SK-N-SH (cell line): ENCODE measurements around the gene BLOC1S3. TPM values are rescaled to one million over a fixed set of nuclear protein-coding genes. Genes with fewer than 3 reads are reported as not detected.

Source experiments
- CTCF ChIA-PET: fragments of 300-600, 350-600 bp; formaldehyde crosslinking; extraction: SDS; loops from one replicate; lab custom pipeline; 2021; lab: Yijun Ruan, JAX
- POLR2A ChIA-PET: fragments of 350-600 bp; sonication (Branson Sonifier 250); formaldehyde crosslinking; extraction: SDS; loops from one replicate; lab custom pipeline; 2020; ENCODE audit warnings: antibody characterized with exemption, inconsistent platforms; lab: Yijun Ruan, JAX
- DNase-seq: peaks from one replicate; pipeline ENCODE4 v3.0.0; 2012
- H2AFZ ChIP-seq: fragments of 200-600 bp; sonication (generic); 2 replicates; pipeline ENCODE4 v1.8.1; 2016; ENCODE audit warnings: antibody characterized with exemption, mild to moderate bottlenecking, low read depth
- H3F3A ChIP-seq: fragments of 200-600 bp; sonication (generic); replicated peaks from 2 replicates; pipeline ENCODE3; 2016; ENCODE audit warnings: antibody characterized with exemption, mild to moderate bottlenecking; ENCODE audit not compliant: insufficient read depth
- H3K27ac ChIP-seq, 2 experiments: fragments of 200-500 bp in 1 of 2; fragments of 200-600 bp in 1 of 2; sonication (Bioruptor generic) in 1 of 2; sonication (generic), shearing (Covaris generic) in 1 of 2; 2 replicates each; pipeline versions ENCODE4 v1.5.1 to v1.6.1; 2014 to 2016; ENCODE audit warnings: low read depth in 2 of 2, inconsistent platforms in 1 of 2, low read length in 1 of 2, mild to moderate bottlenecking in 1 of 2, mixed read lengths in 1 of 2
- H3K27me3 ChIP-seq: fragments of 200-600 bp; sonication (generic), shearing (Covaris generic); 2 replicates; pipeline ENCODE4 v1.6.1; 2016; ENCODE audit warnings: mixed run types; ENCODE audit not compliant: insufficient read depth
- H3K36me3 ChIP-seq, 2 experiments: fragments of 200-500 bp in 1 of 2; fragments of 200-600 bp in 1 of 2; sonication (Bioruptor generic) in 1 of 2; sonication (generic) in 1 of 2; replicated peaks in 1 of 2; 2 replicates each; pipeline versions ENCODE3 to v1.5.1; 2014 to 2016; ENCODE audit warnings: low read length in 1 of 2, mild to moderate bottlenecking in 1 of 2; ENCODE audit not compliant: insufficient read depth in 2 of 2, control insufficient read depth in 1 of 2
- H3K4me1 ChIP-seq, 2 experiments: fragments of 200-500 bp in 1 of 2; fragments of 200-600 bp in 1 of 2; sonication (Bioruptor generic) in 1 of 2; sonication (generic), shearing (Covaris generic) in 1 of 2; 2 replicates each; pipeline versions ENCODE4 v1.5.1 to v1.6.1; 2014 to 2016; ENCODE audit warnings: low read depth in 1 of 2, low read length in 1 of 2, mixed run types in 1 of 2; ENCODE audit not compliant: insufficient read depth in 2 of 2, control insufficient read depth in 1 of 2
- H3K4me2 ChIP-seq: fragments of 200-600 bp; sonication (generic), shearing (Covaris generic); 2 replicates; pipeline ENCODE4 v1.6.1; 2017; ENCODE audit warnings: mixed run types
- H3K4me3 ChIP-seq, 2 experiments: fragments of 200-500 bp in 1 of 2; fragments of 200-600 bp in 1 of 2; sonication (Bioruptor generic) in 1 of 2; sonication (generic), shearing (Covaris generic) in 1 of 2; 2 replicates each; pipeline versions ENCODE4 v1.5.1 to v1.8.1; 2014 to 2016; ENCODE audit warnings: low read depth in 2 of 2, inconsistent platforms in 1 of 2, low read length in 1 of 2, mild to moderate bottlenecking in 1 of 2, mixed read lengths in 1 of 2, moderate library complexity in 1 of 2
- H3K79me2 ChIP-seq: fragments of 200-600 bp; sonication (generic); 2 replicates; pipeline ENCODE4 v1.8.1; 2017; ENCODE audit warnings: mild to moderate bottlenecking; ENCODE audit not compliant: insufficient read depth
- H3K9ac ChIP-seq: fragments of 200-600 bp; sonication (generic); 2 replicates; pipeline ENCODE4 v1.6.1; 2017; ENCODE audit warnings: mixed run types
- H3K9me2 ChIP-seq: fragments of 200-600 bp; sonication (generic); 2 replicates; pipeline ENCODE4 v1.6.1; 2017; ENCODE audit warnings: mixed run types
- H3K9me3 ChIP-seq: fragments of 200-600 bp; sonication (generic); 2 replicates; pipeline ENCODE4 v1.6.1; 2017; ENCODE audit warnings: mixed run types, mild to moderate bottlenecking, moderate library complexity
- H4K20me1 ChIP-seq: fragments of 200-600 bp; sonication (generic); 2 replicates; pipeline ENCODE4 v1.6.1; 2017; ENCODE audit warnings: mild to moderate bottlenecking, mixed run types; ENCODE audit not compliant: insufficient read depth
- EP300 ChIP-seq, 2 experiments: IDR thresholded peaks; 2 replicates each; pipeline versions ENCODE4 v1.4.0 to v1.6.1; 2012; ENCODE audit warnings: borderline replicate concordance in 1 of 2, low read depth in 1 of 2, low read length in 1 of 2
- EZH2phosphoT487 ChIP-seq: fragments of 200-600 bp; sonication (generic); IDR thresholded peaks from 2 replicates; pipeline ENCODE4 v1.6.1; 2017; ENCODE audit warnings: low read depth, mixed run types, mild to moderate bottlenecking, antibody characterized with exemption, moderate library complexity, borderline replicate concordance
- GABPA ChIP-seq: IDR thresholded peaks from 2 replicates; pipeline ENCODE4 v1.4.0; 2012; ENCODE audit warnings: low read depth, mild to moderate bottlenecking
- GATA2 ChIP-seq: sonication (generic); formaldehyde crosslinking; IDR thresholded peaks from 2 replicates; pipeline ENCODE4 v1.5.0; 2020; ENCODE audit warnings: mild to moderate bottlenecking, missing genetic modification reagents
- IRF3 ChIP-seq: fragments of 150-350 bp; IDR thresholded peaks from 2 replicates; pipeline ENCODE4 v1.6.1; 2016; ENCODE audit warnings: mild to moderate bottlenecking, low read depth, low read length
- MEF2A ChIP-seq: IDR thresholded peaks from 2 replicates; pipeline ENCODE4 v1.4.0; 2012; ENCODE audit warnings: low read depth, borderline replicate concordance
- RFX5 ChIP-seq: IDR thresholded peaks from 2 replicates; pipeline ENCODE4 v1.6.1; 2012; ENCODE audit warnings: mild to moderate bottlenecking, improper control_type of control experiment, low read length
- RXRA ChIP-seq: IDR thresholded peaks from 2 replicates; pipeline ENCODE4 v1.4.0; 2012; ENCODE audit warnings: low read depth, mild to moderate bottlenecking, borderline replicate concordance
- TCF12 ChIP-seq: IDR thresholded peaks from 2 replicates; pipeline ENCODE4 v1.4.0; 2012
- YY1 ChIP-seq: IDR thresholded peaks from 2 replicates; pipeline ENCODE4 v1.4.0; 2012; ENCODE audit warnings: low read depth, mild to moderate bottlenecking
- WGBS: methylation state at CpG from one replicate; pipeline ENCODE4 v1.1.6; 2017; ENCODE audit warnings: low lambda C conversion rate; 5-methylcytosine and 5-hydroxymethylcytosine counted together
- polyA plus RNA-seq, 3 experiments: library from polyadenylated mRNA; depleted of rRNA; stranded (reverse); fragments of >200 nt; gene quantifications; 2 replicates each; pipeline ENCODE4 v1.2.3, GENCODE V29; 2012
- TF ChIP-seq, protein P1 (sequence below): fragments of 150-350 bp; IDR thresholded peaks from 2 replicates; pipeline ENCODE4 v1.6.1; 2017; ENCODE audit warnings: antibody characterized with exemption, low read length, low read depth, borderline replicate concordance
- TF ChIP-seq, protein P2 (sequence below): IDR thresholded peaks from 2 replicates; pipeline ENCODE4 v1.4.0; 2012; ENCODE audit warnings: low read depth, borderline replicate concordance
- TF ChIP-seq, protein P3 (sequence below): IDR thresholded peaks from 2 replicates; pipeline ENCODE4 v1.4.0; 2012; ENCODE audit warnings: low read depth
- TF ChIP-seq, protein P4 (sequence below): IDR thresholded peaks from 2 replicates; pipeline ENCODE4 v1.4.0; 2012; ENCODE audit warnings: low read depth, borderline replicate concordance

The BLOC1S3 gene
- polyA plus RNA-seq, 1 of the 3 experiments (the other 2 are of a cell fraction): 3.0 TPM

DNA sequence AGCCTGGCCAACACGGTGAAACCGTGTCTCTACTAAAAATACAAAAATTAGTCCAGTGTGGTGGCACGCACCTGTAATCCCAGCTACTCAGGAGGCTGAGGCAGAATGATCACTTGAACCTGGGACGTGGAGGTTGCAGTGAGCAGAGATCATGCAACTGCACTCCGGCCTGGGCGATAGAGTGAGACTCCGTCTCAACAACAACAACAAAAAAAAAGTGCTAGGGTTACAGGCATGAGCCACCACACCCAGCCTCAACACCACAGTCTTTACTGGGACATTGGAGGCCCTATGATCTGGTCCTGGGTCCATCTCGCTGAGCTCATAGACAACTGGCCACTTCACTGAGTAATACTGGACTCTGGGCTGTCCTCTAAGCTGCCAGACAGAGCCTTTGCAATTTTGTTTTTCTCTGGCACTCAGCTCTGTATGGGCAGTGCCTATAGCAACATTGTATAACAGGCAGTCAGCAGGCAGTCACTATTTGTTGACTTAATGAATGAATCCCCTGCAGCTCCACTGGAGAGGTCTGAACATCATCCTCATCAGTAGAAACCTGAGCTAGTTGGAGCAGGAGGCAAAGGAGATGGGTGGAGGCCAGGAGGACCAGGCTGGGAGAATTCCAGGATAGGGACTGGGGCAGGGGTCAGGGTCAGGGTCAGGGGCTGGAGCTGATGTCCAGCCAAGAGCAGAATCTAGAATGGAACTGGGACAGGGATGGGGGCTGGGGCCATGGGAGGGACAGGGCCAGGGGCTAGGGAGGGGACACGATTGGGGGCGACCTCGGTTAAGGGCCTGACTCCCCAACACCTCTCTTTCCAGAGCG lies 8.1 kb downstream of the BLOC1S3 start:
- no peaks in the 10 kb centered on the region for H3K79me2 ChIP-seq
- TF ChIP-seq MEF2A (no peak), TCF12 (no peak), YY1 (no peak), EP300 (IDR thresholded peaks at IDR 0.05; ENCODE audit: borderline replicate concordance in 1 of 2, low read depth in 1 of 2, low read length in 1 of 2) (no peak), IRF3 (no peak), EZH2phosphoT487 (no peak), GABPA (no peak), GATA2 (no peak), RFX5 (no peak), RXRA (no peak)
- TF ChIP-seq, protein P1, sequence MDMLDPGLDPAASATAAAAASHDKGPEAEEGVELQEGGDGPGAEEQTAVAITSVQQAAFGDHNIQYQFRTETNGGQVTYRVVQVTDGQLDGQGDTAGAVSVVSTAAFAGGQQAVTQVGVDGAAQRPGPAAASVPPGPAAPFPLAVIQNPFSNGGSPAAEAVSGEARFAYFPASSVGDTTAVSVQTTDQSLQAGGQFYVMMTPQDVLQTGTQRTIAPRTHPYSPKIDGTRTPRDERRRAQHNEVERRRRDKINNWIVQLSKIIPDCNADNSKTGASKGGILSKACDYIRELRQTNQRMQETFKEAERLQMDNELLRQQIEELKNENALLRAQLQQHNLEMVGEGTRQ: no peak
- TF ChIP-seq, protein P2, sequence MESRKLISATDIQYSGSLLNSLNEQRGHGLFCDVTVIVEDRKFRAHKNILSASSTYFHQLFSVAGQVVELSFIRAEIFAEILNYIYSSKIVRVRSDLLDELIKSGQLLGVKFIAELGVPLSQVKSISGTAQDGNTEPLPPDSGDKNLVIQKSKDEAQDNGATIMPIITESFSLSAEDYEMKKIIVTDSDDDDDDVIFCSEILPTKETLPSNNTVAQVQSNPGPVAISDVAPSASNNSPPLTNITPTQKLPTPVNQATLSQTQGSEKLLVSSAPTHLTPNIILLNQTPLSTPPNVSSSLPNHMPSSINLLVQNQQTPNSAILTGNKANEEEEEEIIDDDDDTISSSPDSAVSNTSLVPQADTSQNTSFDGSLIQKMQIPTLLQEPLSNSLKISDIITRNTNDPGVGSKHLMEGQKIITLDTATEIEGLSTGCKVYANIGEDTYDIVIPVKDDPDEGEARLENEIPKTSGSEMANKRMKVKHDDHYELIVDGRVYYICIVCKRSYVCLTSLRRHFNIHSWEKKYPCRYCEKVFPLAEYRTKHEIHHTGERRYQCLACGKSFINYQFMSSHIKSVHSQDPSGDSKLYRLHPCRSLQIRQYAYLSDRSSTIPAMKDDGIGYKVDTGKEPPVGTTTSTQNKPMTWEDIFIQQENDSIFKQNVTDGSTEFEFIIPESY: no peak
- TF ChIP-seq, protein P3, sequence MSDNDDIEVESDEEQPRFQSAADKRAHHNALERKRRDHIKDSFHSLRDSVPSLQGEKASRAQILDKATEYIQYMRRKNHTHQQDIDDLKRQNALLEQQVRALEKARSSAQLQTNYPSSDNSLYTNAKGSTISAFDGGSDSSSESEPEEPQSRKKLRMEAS: no peak
- TF ChIP-seq, protein P4, sequence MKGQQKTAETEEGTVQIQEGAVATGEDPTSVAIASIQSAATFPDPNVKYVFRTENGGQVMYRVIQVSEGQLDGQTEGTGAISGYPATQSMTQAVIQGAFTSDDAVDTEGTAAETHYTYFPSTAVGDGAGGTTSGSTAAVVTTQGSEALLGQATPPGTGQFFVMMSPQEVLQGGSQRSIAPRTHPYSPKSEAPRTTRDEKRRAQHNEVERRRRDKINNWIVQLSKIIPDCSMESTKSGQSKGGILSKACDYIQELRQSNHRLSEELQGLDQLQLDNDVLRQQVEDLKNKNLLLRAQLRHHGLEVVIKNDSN: no peak
- no peak for DNase-seq
- H3K27me3 ChIP-seq: no peaks in the 10 kb centered on the region
- H3F3A ChIP-seq: no peaks in the 10 kb centered on the region
- no peaks in the 10 kb centered on the region for H3K36me3 ChIP-seq
- H3K4me3 ChIP-seq: no peak overlapping the region
- H3K9ac ChIP-seq: no peak overlapping the region
- ChIA-PET CTCF (interaction anchor here (0.5 to 1.6 kb wide), 15 partner anchors 9 to 226 kb away, joined by 3 to 5 read pairs (median 4); partner anchors contain the start of genes NKPD1 and TRAPPC6A), POLR2A (interaction anchor here (0.9 kb wide), 1 partner anchor 25 kb away, joined by 3 read pairs; no protein-coding TSS in a partner anchor)
- H3K4me2 ChIP-seq: no peak overlapping the region
- H3K9me2 ChIP-seq: no peaks in the 10 kb centered on the region
- H3K27ac ChIP-seq: no peak overlapping the region
- H4K20me1 ChIP-seq: no peaks in the 10 kb centered on the region
- no peaks in the 10 kb centered on the region for H3K4me1 ChIP-seq
- H3K9me3 ChIP-seq: no peaks in the 10 kb centered on the region
- WGBS: 83% methylated on average over 11 of the region's 12 CpGs
- no peak overlapping the region for H2AFZ ChIP-seq
